ENCODE data around the gene CALD1. TPM values are rescaled to one million over a fixed set of nuclear protein-coding genes. Genes with fewer than 3 reads are reported as not detected.

The CALD1 gene
- total RNA-seq, 1 donor, result 3,507 TPM

DNA sequence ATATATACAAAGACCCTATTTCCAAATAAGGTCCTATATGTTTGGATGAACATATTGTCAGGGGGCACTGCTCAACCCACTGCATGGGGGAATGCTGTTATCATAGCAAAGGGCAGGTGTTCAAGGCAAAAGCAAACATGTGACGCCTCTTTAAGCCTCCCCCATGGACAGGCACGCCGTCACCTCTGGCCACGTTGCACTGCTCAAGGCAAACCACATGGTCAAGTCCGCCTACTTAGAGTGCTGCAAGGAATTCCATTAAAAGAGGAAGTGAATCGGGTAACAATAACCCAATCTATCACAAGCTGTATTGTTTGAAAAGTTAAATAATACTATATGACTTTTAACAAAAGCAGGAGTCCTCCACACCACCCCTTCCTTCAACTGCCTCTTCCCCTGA, 8.8 kb upstream of the CALD1 start:
- TF ChIP-seq, protein P1, sequence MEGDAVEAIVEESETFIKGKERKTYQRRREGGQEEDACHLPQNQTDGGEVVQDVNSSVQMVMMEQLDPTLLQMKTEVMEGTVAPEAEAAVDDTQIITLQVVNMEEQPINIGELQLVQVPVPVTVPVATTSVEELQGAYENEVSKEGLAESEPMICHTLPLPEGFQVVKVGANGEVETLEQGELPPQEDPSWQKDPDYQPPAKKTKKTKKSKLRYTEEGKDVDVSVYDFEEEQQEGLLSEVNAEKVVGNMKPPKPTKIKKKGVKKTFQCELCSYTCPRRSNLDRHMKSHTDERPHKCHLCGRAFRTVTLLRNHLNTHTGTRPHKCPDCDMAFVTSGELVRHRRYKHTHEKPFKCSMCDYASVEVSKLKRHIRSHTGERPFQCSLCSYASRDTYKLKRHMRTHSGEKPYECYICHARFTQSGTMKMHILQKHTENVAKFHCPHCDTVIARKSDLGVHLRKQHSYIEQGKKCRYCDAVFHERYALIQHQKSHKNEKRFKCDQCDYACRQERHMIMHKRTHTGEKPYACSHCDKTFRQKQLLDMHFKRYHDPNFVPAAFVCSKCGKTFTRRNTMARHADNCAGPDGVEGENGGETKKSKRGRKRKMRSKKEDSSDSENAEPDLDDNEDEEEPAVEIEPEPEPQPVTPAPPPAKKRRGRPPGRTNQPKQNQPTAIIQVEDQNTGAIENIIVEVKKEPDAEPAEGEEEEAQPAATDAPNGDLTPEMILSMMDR (IDR thresholded peaks at IDR 0.05; ENCODE audit: insufficient read depth, low read depth, low read length), result no peak
- no peak for DNase-seq (ENCODE audit: low read depth)
- H3K4me3 ChIP-seq (ENCODE audit: low read depth, low read length), result no peak overlapping the region

DNA sequence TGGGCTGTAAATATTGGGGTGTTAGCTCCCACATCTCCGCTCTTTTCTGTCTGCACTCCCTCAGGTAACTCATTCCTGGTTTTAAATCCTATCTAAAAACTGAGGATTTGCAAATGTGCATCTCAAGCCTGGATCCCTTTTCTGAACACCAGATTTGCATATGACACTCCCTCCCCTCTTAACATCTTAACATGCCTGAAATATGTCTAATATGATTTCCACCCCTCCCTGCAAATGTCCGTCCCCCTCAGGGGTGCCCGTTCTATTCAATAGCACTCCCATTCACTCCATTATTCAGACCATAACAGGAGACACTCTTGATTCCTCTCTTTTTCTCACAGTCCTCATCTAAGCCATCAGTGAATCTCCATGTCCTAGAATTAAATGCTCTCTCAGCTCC, 8.3 kb upstream of the CALD1 start:
- TF ChIP-seq, protein P1 (IDR thresholded peaks at IDR 0.05; ENCODE audit: insufficient read depth, low read depth, low read length), result no peak
- H3K4me3 ChIP-seq (ENCODE audit: low read depth, low read length), result no peak overlapping the region
- DNase-seq (ENCODE audit: low read depth), result no peak

DNA sequence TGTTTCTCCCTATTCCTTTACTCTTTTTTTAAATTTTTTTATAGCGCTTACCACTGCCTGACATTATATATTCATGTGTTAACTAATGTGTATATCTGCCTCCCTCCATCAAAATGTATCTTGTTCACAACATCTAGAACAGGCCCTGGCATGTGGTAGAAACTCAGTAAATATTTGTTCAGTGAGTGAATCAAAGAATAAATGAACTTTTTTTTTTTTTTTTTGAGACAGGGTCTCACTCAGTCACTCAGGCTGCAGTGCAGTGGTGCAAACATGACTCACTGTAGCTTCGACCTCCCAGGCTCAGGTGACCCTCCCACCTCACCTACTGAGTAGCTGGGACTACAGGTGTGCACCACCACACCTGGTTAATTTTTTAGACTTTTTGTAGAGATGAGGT, 7.5 kb upstream of the CALD1 start:
- TF ChIP-seq, protein P1 (IDR thresholded peaks at IDR 0.05; ENCODE audit: insufficient read depth, low read depth, low read length), result no peak
- H3K4me3 ChIP-seq (ENCODE audit: low read depth, low read length), result no peak overlapping the region
- no peak for DNase-seq (ENCODE audit: low read depth)

DNA sequence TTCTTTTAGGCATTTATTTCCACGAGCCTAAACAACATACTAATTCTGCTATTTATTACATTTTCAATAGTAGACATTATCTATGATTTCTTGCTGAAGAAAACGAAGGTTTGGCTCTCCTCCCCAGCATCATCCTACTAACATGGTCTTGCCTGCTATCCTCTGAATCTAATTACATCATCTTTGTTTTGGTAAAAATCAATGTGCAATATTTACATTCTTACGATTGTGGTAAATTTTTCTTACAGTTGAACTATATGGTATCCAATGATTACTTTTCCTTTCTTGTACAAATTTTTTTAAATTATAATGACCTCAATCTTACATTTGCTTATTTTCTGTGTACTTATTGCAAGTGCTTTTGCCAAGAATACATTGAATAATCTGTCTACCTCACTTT, 7.0 kb upstream of the CALD1 start:
- TF ChIP-seq, protein P1 (IDR thresholded peaks at IDR 0.05; ENCODE audit: insufficient read depth, low read depth, low read length), result no peak
- H3K4me3 ChIP-seq (ENCODE audit: low read depth, low read length), result no peak overlapping the region
- peak; percentile 27 for DNase-seq (ENCODE audit: low read depth)

DNA sequence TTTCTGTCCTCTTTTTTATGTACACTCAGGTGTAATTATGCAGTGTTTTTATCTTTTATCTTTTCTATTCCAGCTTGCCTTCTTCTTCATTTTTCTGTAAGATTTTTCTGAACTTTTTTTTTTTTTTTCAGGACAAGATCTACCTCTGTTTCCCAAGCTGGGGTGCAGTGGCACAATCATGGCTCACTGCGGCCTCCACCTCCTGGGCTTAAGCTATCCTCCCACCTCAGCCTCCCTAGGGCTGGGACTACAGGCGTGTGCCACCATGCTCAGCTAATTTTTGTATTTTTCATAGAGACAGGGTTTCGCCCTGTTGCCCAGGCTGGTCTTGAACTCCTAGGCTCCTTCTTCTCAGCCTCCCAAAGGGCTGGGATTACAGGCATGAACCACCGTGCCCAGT, 6.3 kb upstream of the CALD1 start:
- H3K4me3 ChIP-seq (ENCODE audit: low read depth, low read length), result no peak overlapping the region
- no peak for DNase-seq (ENCODE audit: low read depth)
- TF ChIP-seq, protein P1 (IDR thresholded peaks at IDR 0.05; ENCODE audit: insufficient read depth, low read depth, low read length), result no peak

DNA sequence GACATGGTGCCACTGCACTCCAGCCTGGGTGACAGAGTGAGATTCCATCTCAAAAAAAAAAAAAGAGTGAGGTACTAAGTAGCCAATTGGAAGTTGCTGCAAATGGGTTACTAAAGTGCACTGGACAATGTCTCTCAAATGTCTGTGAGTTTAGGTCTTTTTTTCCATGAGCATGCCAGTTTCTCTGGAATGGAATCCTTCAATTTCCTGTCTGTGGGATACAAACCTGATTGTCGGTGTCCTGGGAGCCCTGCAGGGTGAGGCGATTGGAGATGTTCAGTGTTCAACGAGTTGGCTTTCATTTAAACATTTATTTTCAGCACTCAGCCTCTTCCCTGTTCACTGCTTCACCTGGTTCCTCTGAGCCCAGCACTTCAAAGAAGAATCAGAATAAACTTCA, 5.3 kb upstream of the CALD1 start:
- TF ChIP-seq, protein P1 (IDR thresholded peaks at IDR 0.05; ENCODE audit: insufficient read depth, low read depth, low read length), result no peak
- no peak for DNase-seq (ENCODE audit: low read depth)
- no peak overlapping the region for H3K4me3 ChIP-seq (ENCODE audit: low read depth, low read length)

DNA sequence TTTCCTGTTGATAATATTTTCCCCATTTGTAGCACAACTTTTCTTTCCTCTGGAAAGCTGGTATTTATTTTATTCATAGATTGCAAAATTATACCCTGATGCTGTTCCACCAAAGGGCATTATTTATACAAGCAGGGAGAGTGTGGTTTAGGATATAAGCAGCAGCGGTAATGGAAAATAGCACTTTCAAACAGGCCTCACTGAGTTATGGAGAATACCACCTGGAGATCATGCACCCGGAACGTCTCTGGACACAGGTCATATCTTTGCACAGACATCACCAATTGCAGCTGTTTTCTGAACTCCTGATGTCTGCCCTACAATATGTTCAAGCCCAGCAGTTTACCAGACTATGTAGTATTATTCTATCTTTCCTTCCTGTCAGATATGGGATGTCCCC, 2.0 kb upstream of the CALD1 start:
- DNase-seq (ENCODE audit: low read depth), result peak; percentile 72
- TF ChIP-seq, protein P1 (IDR thresholded peaks at IDR 0.05; ENCODE audit: insufficient read depth, low read depth, low read length), result no peak

More for the DNA sequence above, 2.0 kb upstream of the CALD1 start:
- H3K4me3 ChIP-seq (ENCODE audit: low read depth, low read length), result no peak overlapping the region

All from fibroblast of villous mesenchyme (primary cell).